Limb (tissue), 2 donors: ENCODE data around the gene WNK2.
A peak's percentile ranks its signal among the peaks of the same experiment; 100 is the strongest.
"Not testable (repeated sequence)": the region's sequence is repeated elsewhere in the genome, so short reads cannot be mapped to it uniquely, and the experiment has no call there.

Experiments
- DNase-seq, 2 donors: peaks; one replicate each; pipeline ENCODE4 v3.0.0-alpha.2; 2016; ENCODE audit errors: extremely low spot score in 2 of 2

Gene WNK2

GRCh38 chr9:93183663-93184431, at the start of gene WNK2:
Gene WNK2 (plus strand): TSS chr9:93184139. CDS start chr9:93184930, 791 bp downstream.
- peak in 1 of 2 donors; percentile 79 for DNase-seq

GRCh38 chr9:93134740-93135444, 49.0 kb upstream of the WNK2 start:
- DNase-seq = peak in 1 of 2 donors; percentile 25

- DNase-seq = peak in 1 of 2 donors; percentile 16
These were observed 47.9 kb upstream of the WNK2 start for GRCh38 chr9:93136011-93136440.

GRCh38 chr9:93137362-93137761, 46.6 kb upstream of the WNK2 start:
- DNase-seq = peak in 1 of 2 donors; percentile 25

GRCh38 chr9:93138171-93138764, 45.7 kb upstream of the WNK2 start:
- DNase-seq = no peak

- DNase-seq = peak in 1 of 2 donors; percentile 21
These were observed 44.4 kb upstream of the WNK2 start for GRCh38 chr9:93139365-93140182.

- DNase-seq = no peak
These were observed 42.0 kb upstream of the WNK2 start for GRCh38 chr9:93141771-93142483.

GRCh38 chr9:93143830-93144530, 40.0 kb upstream of the WNK2 start:
- peak in 1 of 2 donors; percentile 69 for DNase-seq

GRCh38 chr9:93146696-93147095, 37.2 kb upstream of the WNK2 start:
- DNase-seq = not testable (repeated sequence)

- no peak for DNase-seq
These were observed 36.3 kb upstream of the WNK2 start for GRCh38 chr9:93147632-93148031.

- DNase-seq = no peak
These were observed 35.2 kb upstream of the WNK2 start for GRCh38 chr9:93148721-93149120.

- no peak for DNase-seq
These were observed 34.6 kb upstream of the WNK2 start for GRCh38 chr9:93149361-93149760.

- DNase-seq = no peak
These were observed 32.7 kb upstream of the WNK2 start for GRCh38 chr9:93151097-93151784.

GRCh38 chr9:93154293-93154903, 29.5 kb upstream of the WNK2 start:
- no peak for DNase-seq

GRCh38 chr9:93155716-93156474, 28.0 kb upstream of the WNK2 start:
- DNase-seq = no peak

- no peak for DNase-seq
These were observed 27.4 kb upstream of the WNK2 start for GRCh38 chr9:93156475-93157008.

GRCh38 chr9:93159601-93160471, 24.1 kb upstream of the WNK2 start:
- DNase-seq = peak; percentile 83 to 91
